HepG2 (cell line): ENCODE results near the gene IFITM10. TPM values are rescaled to one million over a fixed set of nuclear protein-coding genes. Genes with fewer than 3 reads are reported as not detected.

Source experiments
- AKAP8 ChIP-seq: sonication (generic); formaldehyde crosslinking; IDR thresholded peaks from 2 replicates; pipeline ENCODE4 v1.5.1; 2020; ENCODE audit warnings: mild to moderate bottlenecking, missing genetic modification reagents
- BRD4 ChIP-seq: sonication (generic); formaldehyde crosslinking; IDR thresholded peaks from 2 replicates; pipeline ENCODE4 v1.4.0; 2020; ENCODE audit warnings: missing genetic modification reagents
- EP300 ChIP-seq, 3 experiments: sonication (generic) in 1 of 3; formaldehyde crosslinking in 1 of 3; IDR thresholded peaks; 2 replicates each; pipeline versions ENCODE4 v1.5.1 to v1.6.1; 2011 to 2020; ENCODE audit warnings: low read depth in 2 of 3, low read length in 2 of 3, borderline replicate concordance in 1 of 3, improper control_type of control experiment in 1 of 3, mild to moderate bottlenecking in 1 of 3, missing genetic modification reagents in 1 of 3, moderate library complexity in 1 of 3
- FOSL2 ChIP-seq: sonication (generic); formaldehyde crosslinking; IDR thresholded peaks from 2 replicates; pipeline ENCODE4 v1.4.0; 2020; ENCODE audit warnings: missing genetic modification reagents
- FOXA3 ChIP-seq: IDR thresholded peaks from 2 replicates; pipeline ENCODE4 v1.6.1; 2016; ENCODE audit warnings: missing genetic modification reagents, missing compliant biosample characterization
- FOXJ3 ChIP-seq: sonication (generic); formaldehyde crosslinking; IDR thresholded peaks from 2 replicates; pipeline ENCODE4 v1.4.0; 2020; ENCODE audit warnings: missing genetic modification reagents, mild to moderate bottlenecking, borderline replicate concordance
- GATAD2A ChIP-seq: IDR thresholded peaks from 2 replicates; pipeline ENCODE4 v1.6.1; 2016
- KDM3A ChIP-seq: IDR thresholded peaks from 2 replicates; pipeline ENCODE4 v1.6.1; 2018; ENCODE audit warnings: low read depth, missing compliant biosample characterization
- MAFG ChIP-seq: sonication (generic); formaldehyde crosslinking; IDR thresholded peaks from 2 replicates; pipeline ENCODE4 v1.5.1; 2020; ENCODE audit warnings: mild to moderate bottlenecking, missing genetic modification reagents
- MIXL1 ChIP-seq: IDR thresholded peaks from 2 replicates; pipeline ENCODE4 v1.6.1; 2016
- ONECUT2 ChIP-seq: sonication (generic); formaldehyde crosslinking; IDR thresholded peaks from 2 replicates; pipeline ENCODE4 v1.4.0; 2020; ENCODE audit warnings: missing genetic modification reagents
- ZBTB10 ChIP-seq: sonication (generic); formaldehyde crosslinking; IDR thresholded peaks from 2 replicates; pipeline ENCODE4 v1.4.0; 2020; ENCODE audit warnings: missing genetic modification reagents, borderline replicate concordance
- ZBTB39 ChIP-seq: sonication (generic); formaldehyde crosslinking; IDR thresholded peaks from 2 replicates; pipeline ENCODE4 v1.5.0; 2020; ENCODE audit warnings: missing genetic modification reagents
- ZFX ChIP-seq: sonication (generic); formaldehyde crosslinking; IDR thresholded peaks from 2 replicates; pipeline ENCODE4 v1.4.0; 2020; ENCODE audit warnings: mild to moderate bottlenecking, low read depth, missing genetic modification reagents, moderate library complexity
- ZNF782 ChIP-seq: sonication (generic); formaldehyde crosslinking; IDR thresholded peaks from 2 replicates; pipeline ENCODE4 v1.4.0; 2020; ENCODE audit warnings: missing genetic modification reagents, mild to moderate bottlenecking, borderline replicate concordance
- ZSCAN20 ChIP-seq: sonication (generic); formaldehyde crosslinking; IDR thresholded peaks from 2 replicates; pipeline ENCODE4 v1.4.0; 2020; ENCODE audit warnings: missing genetic modification reagents, mild to moderate bottlenecking, borderline replicate concordance
- polyA plus RNA-seq, 8 experiments: library from polyadenylated mRNA; depleted of rRNA in 3 of 8; stranded (reverse) in 7 of 8; unstranded in 1 of 8; fragments of >200 nt; fragmentation: Illumina TruSeq in 4 of 8; extraction: Trizol in 4 of 8; gene quantifications; 2 replicates each; pipeline versions ENCODE4 v1.2.1 to v1.2.3, GENCODE V29; 2011 to 2016; ENCODE audit warnings: low read depth in 4 of 8, missing spikeins in 1 of 8, mixed read lengths in 1 of 8; ENCODE audit not compliant: insufficient read depth in 1 of 8
- total RNA-seq, 5 experiments: library from RNA; depleted of rRNA; stranded (reverse); fragments of >200 nt; fragmentation: Illumina TruSeq; extraction: Trizol; gene quantifications; 2 replicates each; pipeline ENCODE4 v1.2.3, GENCODE V29; 2016; ENCODE audit warnings: low read depth in 1 of 5
- TF ChIP-seq, protein P1 (sequence below): sonication (generic); formaldehyde crosslinking; IDR thresholded peaks from 2 replicates; pipeline ENCODE4 v1.5.0; 2020; ENCODE audit warnings: mild to moderate bottlenecking, missing genetic modification reagents
- TF ChIP-seq, protein P2 (sequence below): sonication (generic); formaldehyde crosslinking; IDR thresholded peaks from 2 replicates; pipeline ENCODE4 v1.8.0; 2022; ENCODE audit warnings: missing genetic modification reagents, mild to moderate bottlenecking, borderline replicate concordance
- TF ChIP-seq, protein P3 (sequence below): IDR thresholded peaks from 2 replicates; pipeline ENCODE4 v1.6.1; 2016; ENCODE audit warnings: mild to moderate bottlenecking

IFITM10 gene
- total and polyA plus RNA-seq, 2 of the 13 experiments (the other 11 are each of a cell fraction or from before 2014, with no cell fraction given), result 0.09 to 0.13 TPM

GRCh38 chr11:1694064-1694845 lies 56.1 kb downstream of the IFITM10 start (continued):
- TF ChIP-seq EP300 (IDR thresholded peaks at IDR 0.05; ENCODE audit: low read depth in 2 of 2, low read length in 2 of 2), result peak in 1 of 2 experiments; percentile 38; a peak in 1 of 4 replicates
- TF ChIP-seq EP300 (CRISPR knock-in tag; IDR thresholded peaks at IDR 0.05; ENCODE audit: borderline replicate concordance), result no peak
- TF ChIP-seq BRD4, result peak; percentile 70
- TF ChIP-seq AKAP8 (CRISPR knock-in tag), result no peak
- no peak for TF ChIP-seq FOXJ3
- no peak for TF ChIP-seq MAFG (CRISPR knock-in tag)
- TF ChIP-seq, protein P1, sequence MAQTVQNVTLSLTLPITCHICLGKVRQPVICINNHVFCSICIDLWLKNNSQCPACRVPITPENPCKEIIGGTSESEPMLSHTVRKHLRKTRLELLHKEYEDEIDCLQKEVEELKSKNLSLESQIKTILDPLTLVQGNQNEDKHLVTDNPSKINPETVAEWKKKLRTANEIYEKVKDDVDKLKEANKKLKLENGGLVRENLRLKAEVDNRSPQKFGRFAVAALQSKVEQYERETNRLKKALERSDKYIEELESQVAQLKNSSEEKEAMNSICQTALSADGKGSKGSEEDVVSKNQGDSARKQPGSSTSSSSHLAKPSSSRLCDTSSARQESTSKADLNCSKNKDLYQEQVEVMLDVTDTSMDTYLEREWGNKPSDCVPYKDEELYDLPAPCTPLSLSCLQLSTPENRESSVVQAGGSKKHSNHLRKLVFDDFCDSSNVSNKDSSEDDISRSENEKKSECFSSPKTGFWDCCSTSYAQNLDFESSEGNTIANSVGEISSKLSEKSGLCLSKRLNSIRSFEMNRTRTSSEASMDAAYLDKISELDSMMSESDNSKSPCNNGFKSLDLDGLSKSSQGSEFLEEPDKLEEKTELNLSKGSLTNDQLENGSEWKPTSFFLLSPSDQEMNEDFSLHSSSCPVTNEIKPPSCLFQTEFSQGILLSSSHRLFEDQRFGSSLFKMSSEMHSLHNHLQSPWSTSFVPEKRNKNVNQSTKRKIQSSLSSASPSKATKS (CRISPR knock-in tag), result no peak
- TF ChIP-seq ONECUT2, result no peak
- TF ChIP-seq MIXL1 (CRISPR knock-in tag), result 0 out of 2 replicates have a peak, but pooled peaks have one; percentile 33
- peak; percentile 89 for TF ChIP-seq KDM3A (CRISPR knock-in tag)
- peak; percentile 55; the same call in 1 of the 2 replicates for TF ChIP-seq ZBTB10 (CRISPR knock-in tag)
- TF ChIP-seq, protein P2, sequence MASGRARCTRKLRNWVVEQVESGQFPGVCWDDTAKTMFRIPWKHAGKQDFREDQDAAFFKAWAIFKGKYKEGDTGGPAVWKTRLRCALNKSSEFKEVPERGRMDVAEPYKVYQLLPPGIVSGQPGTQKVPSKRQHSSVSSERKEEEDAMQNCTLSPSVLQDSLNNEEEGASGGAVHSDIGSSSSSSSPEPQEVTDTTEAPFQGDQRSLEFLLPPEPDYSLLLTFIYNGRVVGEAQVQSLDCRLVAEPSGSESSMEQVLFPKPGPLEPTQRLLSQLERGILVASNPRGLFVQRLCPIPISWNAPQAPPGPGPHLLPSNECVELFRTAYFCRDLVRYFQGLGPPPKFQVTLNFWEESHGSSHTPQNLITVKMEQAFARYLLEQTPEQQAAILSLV, result 0 out of 2 replicates have a peak, but pooled peaks have one; percentile 13
- peak; percentile 67; the same call in 1 of the 2 replicates for TF ChIP-seq GATAD2A (CRISPR knock-in tag)
- no peak; the same call in 1 of the 2 replicates for TF ChIP-seq ZFX (CRISPR knock-in tag)
- peak; percentile 46 for TF ChIP-seq FOSL2
- TF ChIP-seq ZNF782, result no peak
- no peak for TF ChIP-seq ZSCAN20 (CRISPR knock-in tag)
- TF ChIP-seq ZBTB39, result 0 out of 2 replicates have a peak, but pooled peaks have one; percentile 19
- TF ChIP-seq FOXA3 (CRISPR knock-in tag), result peak; percentile 45
- TF ChIP-seq, protein P3, sequence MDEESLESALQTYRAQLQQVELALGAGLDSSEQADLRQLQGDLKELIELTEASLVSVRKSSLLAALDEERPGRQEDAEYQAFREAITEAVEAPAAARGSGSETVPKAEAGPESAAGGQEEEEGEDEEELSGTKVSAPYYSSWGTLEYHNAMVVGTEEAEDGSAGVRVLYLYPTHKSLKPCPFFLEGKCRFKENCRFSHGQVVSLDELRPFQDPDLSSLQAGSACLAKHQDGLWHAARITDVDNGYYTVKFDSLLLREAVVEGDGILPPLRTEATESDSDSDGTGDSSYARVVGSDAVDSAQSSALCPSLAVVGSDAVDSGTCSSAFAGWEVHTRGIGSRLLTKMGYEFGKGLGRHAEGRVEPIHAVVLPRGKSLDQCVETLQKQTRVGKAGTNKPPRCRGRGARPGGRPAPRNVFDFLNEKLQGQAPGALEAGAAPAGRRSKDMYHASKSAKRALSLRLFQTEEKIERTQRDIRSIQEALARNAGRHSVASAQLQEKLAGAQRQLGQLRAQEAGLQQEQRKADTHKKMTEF (CRISPR knock-in tag), result peak; percentile 37; the same call in 1 of the 2 replicates
